Placental pericyte (primary cell): ENCODE measurements around the gene BORCS6. TPM values are rescaled to one million over a fixed set of nuclear protein-coding genes. Genes with fewer than 3 reads are reported as not detected.

Experiments used
- total RNA-seq: library from RNA; depleted of rRNA; stranded (reverse); fragments of >200 nt; gene quantifications from 2 replicates; pipeline ENCODE4 v1.2.3, GENCODE V29; 2012

BORCS6 gene
- 7.6 and 11.6 TPM in 2 replicates for total RNA-seq

GRCh38 chr17:8189711-8190477, at the start of gene BORCS6:
Gene BORCS6, minus strand, starts transcription at chr17:8190180. Its CDS starts 40 bp downstream, at chr17:8190140.

GRCh38 chr17:8209907-8210760, 20.2 kb upstream of the BORCS6 start, which contains the start of gene AURKB:
Gene AURKB, minus strand, starts transcription at chr17:8210575. Its CDS starts 351 bp downstream, at chr17:8210224.

GRCh38 chr17:8176197-8176940, 13.6 kb downstream of the BORCS6 start, which contains the start of gene TMEM107:
Gene TMEM107, minus strand, starts transcription at chr17:8176380. Its CDS starts 94 bp downstream, at chr17:8176286.

GRCh38 chr17:8162233-8162996, 27.6 kb downstream of the BORCS6 start, which contains the start of gene VAMP2:
Gene VAMP2, minus strand, starts transcription at chr17:8162948. Its CDS starts 69 bp downstream, at chr17:8162879.

GRCh38 chr17:8152112-8152775, 37.7 kb downstream of the BORCS6 start, which contains the start of gene PER1:
Gene PER1, minus strand, starts transcription at chr17:8152404. Its CDS starts 1,698 bp downstream, at chr17:8150706.

Other genes with a start within 250 kb of the BORCS6 start
- not detected in 2 replicates for gene GUCY2D, start 187.6 kb downstream of the BORCS6 start, total RNA-seq
- gene ALOX15B, start 151.1 kb downstream of the BORCS6 start, total RNA-seq: under 0.01 TPM in 1 of 2 replicates, not detected in the other
- gene ALOX12B, start 102.5 kb downstream of the BORCS6 start, total RNA-seq: not detected in 2 replicates
- under 0.01 TPM in 1 of 2 replicates, not detected in the other for gene ALOXE3, start 71.7 kb downstream of the BORCS6 start, total RNA-seq
- gene HES7, start 66.1 kb downstream of the BORCS6 start, total RNA-seq: under 0.01 TPM in 1 of 2 replicates, not detected in the other
- 6.2 and 14.2 TPM in 2 replicates for gene PER1, start 37.8 kb downstream of the BORCS6 start, total RNA-seq
- gene VAMP2, start 27.2 kb downstream of the BORCS6 start, total RNA-seq: 5.0 TPM in 2 replicates
- gene TMEM107, start 13.8 kb downstream of the BORCS6 start, total RNA-seq: 7.7 and 23.8 TPM in 2 replicates
- gene AURKB, start 20.4 kb upstream of the BORCS6 start, total RNA-seq: 2.6 and 67.6 TPM in 2 replicates
- 6.3 and 9.4 TPM in 2 replicates for gene CTC1, start 57.9 kb upstream of the BORCS6 start, total RNA-seq
- gene PFAS, start 59.1 kb upstream of the BORCS6 start, total RNA-seq: 16.4 and 74.0 TPM in 2 replicates
- gene RANGRF, start 98.5 kb upstream of the BORCS6 start, total RNA-seq: 7.4 and 16.9 TPM in 2 replicates
- 0.66 and 1.4 TPM in 2 replicates for gene SLC25A35, start 105.2 kb upstream of the BORCS6 start, total RNA-seq
- gene ARHGEF15, start 120.1 kb upstream of the BORCS6 start, total RNA-seq: not detected in 2 replicates
- gene ODF4, start 149.7 kb upstream of the BORCS6 start, total RNA-seq: not detected in 2 replicates
- gene RPL26, start 193.0 kb upstream of the BORCS6 start, total RNA-seq: 1,554 and 3,672 TPM in 2 replicates
- gene RNF222, start 207.6 kb upstream of the BORCS6 start, total RNA-seq: not detected in 2 replicates
- 65.4 and 101 TPM in 2 replicates for gene NDEL1, start 245.7 kb upstream of the BORCS6 start, total RNA-seq